ENCODE measurements around the gene FADS2. TPM values are rescaled to one million over a fixed set of nuclear protein-coding genes. Genes with fewer than 3 reads are reported as not detected.

The FADS2 gene
- polyA plus RNA-seq, 1 experiment: 327 TPM

- DNase-seq (ENCODE audit: low read depth): no peak
- Histone ChIP-seq H3K4me3 (ENCODE audit: low read depth, low read length) (no peak overlapping the region), H3K36me3 (ENCODE audit: control insufficient read depth, insufficient read depth, low read length) (peaks cover 11% of the 10 kb centered on the region), H3K27me3 (ENCODE audit: control insufficient read depth, insufficient read depth, low read length) (no peaks in the 10 kb centered on the region)
- ChIA-PET CTCF (interaction anchor here (0.6 to 2.0 kb wide), 3 partner anchors 11 to 927 kb away, joined by 3 to 5 read pairs (median 3); partner anchors contain the start of gene POLR2G), POLR2A (no interaction called here)
- no peak for TF ChIP-seq CTCF (IDR thresholded peaks at IDR 0.05; ENCODE audit: insufficient read depth, low read depth, low read length)
These were observed 6.4 kb downstream of the FADS2 start for GRCh38 chr11:61834278-61835048.

DNA sequence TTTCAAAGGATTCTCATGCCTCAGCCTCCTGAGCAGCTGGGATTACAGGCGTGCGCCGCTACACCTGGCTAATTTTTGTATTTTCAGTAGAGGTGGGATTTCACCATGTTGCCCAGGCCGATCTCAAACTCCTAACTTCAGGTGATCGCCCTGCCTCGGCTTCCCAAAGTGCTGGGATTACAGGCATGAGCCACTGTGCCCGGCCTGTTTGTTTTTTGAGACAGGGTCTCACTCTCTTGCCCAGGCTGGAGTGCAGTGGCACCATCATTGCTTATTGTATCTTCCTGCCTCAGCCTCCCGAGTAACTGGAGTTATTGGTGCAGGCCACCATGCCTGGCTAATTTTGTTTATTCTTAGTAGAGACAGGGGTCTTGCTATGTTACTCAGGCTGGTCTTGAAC lies 8.1 kb downstream of the FADS2 start:
- no peak for DNase-seq (ENCODE audit: low read depth)
- ChIA-PET CTCF (interaction anchor here (0.9 kb wide), 1 partner anchor 52 kb away, joined by 4 read pairs; no protein-coding TSS in a partner anchor), POLR2A (no interaction called here)
- H3K36me3 ChIP-seq (ENCODE audit: control insufficient read depth, insufficient read depth, low read length): peaks cover 19% of the 10 kb centered on the region
- H3K27me3 ChIP-seq (ENCODE audit: control insufficient read depth, insufficient read depth, low read length): no peaks in the 10 kb centered on the region
- no peak for TF ChIP-seq CTCF (IDR thresholded peaks at IDR 0.05; ENCODE audit: insufficient read depth, low read depth, low read length)
- no peak overlapping the region for H3K4me3 ChIP-seq (ENCODE audit: low read depth, low read length)

GRCh38 chr11:61837411-61838005 lies 9.4 kb downstream of the FADS2 start:
- Histone ChIP-seq H3K27me3 (ENCODE audit: control insufficient read depth, insufficient read depth, low read length) (no peaks in the 10 kb centered on the region), H3K4me3 (ENCODE audit: low read depth, low read length) (no peak overlapping the region), H3K36me3 (ENCODE audit: control insufficient read depth, insufficient read depth, low read length) (peaks cover 23% of the 10 kb centered on the region)
- no peak for TF ChIP-seq CTCF (IDR thresholded peaks at IDR 0.05; ENCODE audit: insufficient read depth, low read depth, low read length)
- ChIA-PET POLR2A (no interaction called here), CTCF (no interaction called here)
- no peak for DNase-seq (ENCODE audit: low read depth)

- DNase-seq (ENCODE audit: low read depth): no peak
- ChIA-PET CTCF (no interaction called here), POLR2A (no interaction called here)
- no peak overlapping the region for H3K4me3 ChIP-seq (ENCODE audit: low read depth, low read length)
- TF ChIP-seq CTCF (IDR thresholded peaks at IDR 0.05; ENCODE audit: insufficient read depth, low read depth, low read length): no peak
- H3K27me3 ChIP-seq (ENCODE audit: control insufficient read depth, insufficient read depth, low read length): no peaks in the 10 kb centered on the region
- H3K36me3 ChIP-seq (ENCODE audit: control insufficient read depth, insufficient read depth, low read length): peaks cover 27% of the 10 kb centered on the region
These were observed 10.4 kb downstream of the FADS2 start for GRCh38 chr11:61838501-61838900.

- H3K4me3 ChIP-seq (ENCODE audit: low read depth, low read length): no peak overlapping the region
- ChIA-PET CTCF (no interaction called here), POLR2A (no interaction called here)
- no peak for TF ChIP-seq CTCF (IDR thresholded peaks at IDR 0.05; ENCODE audit: insufficient read depth, low read depth, low read length)
- H3K27me3 ChIP-seq (ENCODE audit: control insufficient read depth, insufficient read depth, low read length): no peaks in the 10 kb centered on the region
- peaks cover 27% of the 10 kb centered on the region for H3K36me3 ChIP-seq (ENCODE audit: control insufficient read depth, insufficient read depth, low read length)
- no peak for DNase-seq (ENCODE audit: low read depth)
These were observed 10.8 kb downstream of the FADS2 start for GRCh38 chr11:61838921-61839320.
